Vagina (tissue), 2 donors: ENCODE measurements around the gene NTNG1. TPM values are rescaled to one million over a fixed set of nuclear protein-coding genes. Genes with fewer than 3 reads are reported as not detected.

ENCODE experiments used
- DNase-seq, 2 donors: peaks; one replicate each; pipeline ENCODE4 v3.0.0-alpha.2; 2017; ENCODE audit errors: extremely low spot score in 2 of 2
- H3K27ac ChIP-seq: fragments of 200-600 bp; sonication (generic); one replicate; pipeline ENCODE4 v1.5.1; 2019
- H3K27me3 ChIP-seq: fragments of 200-600 bp; sonication (generic); one replicate; pipeline ENCODE4 v1.5.1; 2019
- H3K36me3 ChIP-seq, 2 donors: fragments of 200-600 bp; sonication (generic); one replicate each; pipeline ENCODE4 v1.5.1; 2017 to 2019
- H3K4me1 ChIP-seq: fragments of 200-600 bp; sonication (generic); one replicate; pipeline ENCODE4 v1.5.1; 2019
- H3K4me3 ChIP-seq, 2 donors: fragments of 200-600 bp; sonication (generic); 1 replicate in 1 of 2; 2 replicates in 1 of 2; pipeline ENCODE4 v1.5.1; 2016 to 2019
- H3K9me3 ChIP-seq: fragments of 200-600 bp; sonication (generic); one replicate; pipeline ENCODE4 v1.5.1; 2019
- POLR2A ChIP-seq, 2 donors: fragments of 450-650 bp; IDR thresholded peaks; one replicate each; pipeline ENCODE4 v1.6.1; 2017; ENCODE audit warnings: antibody characterized with exemption in 2 of 2, mild to moderate bottlenecking in 2 of 2, moderate library complexity in 2 of 2
- POLR2AphosphoS5 ChIP-seq, 2 donors: sonication (generic); formaldehyde crosslinking; IDR thresholded peaks; one replicate each; pipeline ENCODE4 v1.9.0; 2017; ENCODE audit warnings: antibody characterized with exemption in 2 of 2, mild to moderate bottlenecking in 2 of 2, low read depth in 1 of 2; ENCODE audit not compliant: insufficient read depth in 1 of 2
- intact Hi-C: fragments of 100-400 bp; cut with DNase I; formaldehyde crosslinking; loops from one replicate; pipeline ENCODE4 v1.15.1; 2023
- total RNA-seq: library from RNA; depleted of rRNA; stranded (reverse); fragments of >200 nt; gene quantifications from one replicate; pipeline ENCODE4 v1.2.3, GENCODE V29; 2016
- TF ChIP-seq, protein P1 (sequence below), 3 experiments: fragments of 450-650 bp in 2 of 3; fragments of 200-600 bp in 1 of 3; sonication (generic) in 1 of 3; IDR thresholded peaks; one replicate each; pipeline ENCODE4 v1.5.1; 2017 to 2019; ENCODE audit warnings: antibody characterized with exemption in 3 of 3, mild to moderate bottlenecking in 2 of 3, moderate library complexity in 2 of 3

Gene NTNG1
- total RNA-seq, 1 donor from 2014 or later = 6.6 TPM

DNA sequence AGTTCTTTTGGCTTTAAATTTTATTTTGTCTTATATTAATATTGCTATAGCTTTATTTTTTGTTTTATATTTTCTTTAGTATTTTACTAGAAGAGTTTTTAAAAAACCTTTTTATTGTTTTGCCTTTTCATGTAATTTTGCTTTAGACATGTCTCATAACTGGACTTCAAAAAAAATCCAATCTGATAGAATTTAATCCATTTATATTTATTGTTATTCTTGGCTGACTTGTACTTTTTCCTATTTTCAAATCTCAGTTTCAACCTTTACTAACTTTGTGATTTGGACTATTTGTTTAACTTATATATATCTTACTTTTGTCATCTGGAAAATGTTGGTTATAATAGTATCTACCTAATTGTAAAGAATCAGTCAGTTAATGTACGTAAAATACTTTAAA, 61.2 kb downstream of the NTNG1 start:
- Histone ChIP-seq H3K27me3 (no peaks in the 10 kb centered on the region), H3K4me1 (no peaks in the 10 kb centered on the region), H3K36me3 (no peaks in the 10 kb centered on the region), H3K9me3 (no peaks in the 10 kb centered on the region), H3K27ac (no peak overlapping the region), H3K4me3 (no peak overlapping the region)
- no peak for TF ChIP-seq POLR2A (IDR thresholded peaks at IDR 0.05)
- TF ChIP-seq, protein P1, sequence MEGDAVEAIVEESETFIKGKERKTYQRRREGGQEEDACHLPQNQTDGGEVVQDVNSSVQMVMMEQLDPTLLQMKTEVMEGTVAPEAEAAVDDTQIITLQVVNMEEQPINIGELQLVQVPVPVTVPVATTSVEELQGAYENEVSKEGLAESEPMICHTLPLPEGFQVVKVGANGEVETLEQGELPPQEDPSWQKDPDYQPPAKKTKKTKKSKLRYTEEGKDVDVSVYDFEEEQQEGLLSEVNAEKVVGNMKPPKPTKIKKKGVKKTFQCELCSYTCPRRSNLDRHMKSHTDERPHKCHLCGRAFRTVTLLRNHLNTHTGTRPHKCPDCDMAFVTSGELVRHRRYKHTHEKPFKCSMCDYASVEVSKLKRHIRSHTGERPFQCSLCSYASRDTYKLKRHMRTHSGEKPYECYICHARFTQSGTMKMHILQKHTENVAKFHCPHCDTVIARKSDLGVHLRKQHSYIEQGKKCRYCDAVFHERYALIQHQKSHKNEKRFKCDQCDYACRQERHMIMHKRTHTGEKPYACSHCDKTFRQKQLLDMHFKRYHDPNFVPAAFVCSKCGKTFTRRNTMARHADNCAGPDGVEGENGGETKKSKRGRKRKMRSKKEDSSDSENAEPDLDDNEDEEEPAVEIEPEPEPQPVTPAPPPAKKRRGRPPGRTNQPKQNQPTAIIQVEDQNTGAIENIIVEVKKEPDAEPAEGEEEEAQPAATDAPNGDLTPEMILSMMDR (IDR thresholded peaks at IDR 0.05) = no peak
- TF ChIP-seq POLR2AphosphoS5 (IDR thresholded peaks at IDR 0.05; ENCODE audit: insufficient read depth in 1 of 2, low read depth in 1 of 2) = no peak
- intact Hi-C loops = no loop called here
- no peak for DNase-seq

DNA sequence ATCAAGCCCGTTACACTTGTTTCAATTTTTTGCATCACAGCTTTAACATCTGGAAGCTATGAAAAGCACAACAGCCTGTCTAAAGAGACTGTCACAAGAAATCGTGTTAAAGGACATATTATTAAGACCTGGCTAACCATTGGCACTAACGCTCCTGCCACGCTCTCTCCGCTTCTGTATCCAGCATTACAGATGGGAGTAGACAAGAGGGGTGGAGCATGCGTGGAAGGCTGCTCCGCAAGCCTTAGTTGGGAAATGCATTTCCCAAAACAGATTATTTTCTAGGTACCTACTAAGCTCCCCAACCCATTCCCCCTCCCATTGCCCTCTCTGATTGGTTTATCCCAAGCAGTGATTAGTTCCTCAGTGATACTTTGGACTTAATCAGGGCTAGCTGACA, 72.4 kb downstream of the NTNG1 start:
- Histone ChIP-seq H3K9me3 (no peaks in the 10 kb centered on the region), H3K36me3 (no peaks in the 10 kb centered on the region), H3K4me1 (no peaks in the 10 kb centered on the region), H3K4me3 (no peak overlapping the region), H3K27ac (no peak overlapping the region), H3K27me3 (no peaks in the 10 kb centered on the region)
- DNase-seq = no peak
- intact Hi-C loops = no loop called here
- no peak for TF ChIP-seq POLR2A (IDR thresholded peaks at IDR 0.05)
- TF ChIP-seq POLR2AphosphoS5 (IDR thresholded peaks at IDR 0.05; ENCODE audit: insufficient read depth in 1 of 2, low read depth in 1 of 2) = no peak
- TF ChIP-seq, protein P1 (IDR thresholded peaks at IDR 0.05) = no peak

DNA sequence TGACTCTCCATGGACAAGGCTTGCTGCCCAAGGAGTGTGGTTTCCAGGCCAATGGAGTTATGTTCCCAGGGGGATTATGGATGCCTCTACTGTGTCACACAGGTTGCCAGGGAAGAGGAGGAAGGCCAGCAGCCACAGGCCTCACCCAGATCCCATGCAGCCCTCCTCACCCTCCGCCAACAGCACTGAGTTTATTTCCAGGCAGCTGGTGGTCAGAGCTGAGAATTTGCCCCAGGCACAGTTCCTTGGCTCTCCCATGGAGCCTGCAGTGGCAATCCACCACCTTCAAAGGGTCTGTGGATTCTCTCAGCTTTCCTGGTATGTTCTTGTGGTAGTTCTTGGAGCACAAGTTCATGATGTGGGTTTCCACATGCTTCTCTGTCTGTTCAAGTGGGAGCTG, 79.2 kb downstream of the NTNG1 start:
- no peaks in the 10 kb centered on the region for H3K27me3 ChIP-seq
- intact Hi-C loops = no loop called here
- DNase-seq = no peak
- TF ChIP-seq, protein P1 (IDR thresholded peaks at IDR 0.05) = no peak
- TF ChIP-seq POLR2A (IDR thresholded peaks at IDR 0.05) (no peak), POLR2AphosphoS5 (IDR thresholded peaks at IDR 0.05; ENCODE audit: insufficient read depth in 1 of 2, low read depth in 1 of 2) (no peak)
- no peaks in the 10 kb centered on the region for H3K9me3 ChIP-seq
- no peaks in the 10 kb centered on the region for H3K36me3 ChIP-seq
- H3K4me1 ChIP-seq = no peaks in the 10 kb centered on the region
- no peak overlapping the region for H3K27ac ChIP-seq
- no peak overlapping the region for H3K4me3 ChIP-seq

DNA sequence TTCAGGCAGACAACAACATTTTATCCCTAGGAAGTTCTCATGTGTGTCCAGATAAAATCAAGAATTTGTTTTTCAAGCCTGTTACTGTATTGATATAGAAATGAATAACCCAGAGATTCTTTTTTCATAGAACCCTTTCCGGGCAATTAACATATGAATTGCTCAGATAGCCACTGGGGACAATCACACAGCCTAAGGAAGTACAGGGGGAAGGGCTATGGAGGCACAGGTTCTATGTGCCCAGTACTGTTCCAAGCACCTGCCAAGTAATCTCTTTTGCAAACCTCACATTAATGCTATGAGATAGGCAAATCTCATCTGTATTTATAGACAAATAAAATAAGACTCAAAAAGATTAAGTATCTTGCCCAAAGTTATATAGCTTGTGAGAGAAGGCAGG, 84.9 kb downstream of the NTNG1 start:
- TF ChIP-seq POLR2AphosphoS5 (IDR thresholded peaks at IDR 0.05; ENCODE audit: insufficient read depth in 1 of 2, low read depth in 1 of 2) (no peak), POLR2A (IDR thresholded peaks at IDR 0.05) (no peak)
- TF ChIP-seq, protein P1 (IDR thresholded peaks at IDR 0.05) = no peak
- H3K36me3 ChIP-seq = no peaks in the 10 kb centered on the region
- H3K4me3 ChIP-seq = no peak overlapping the region
- no peak for DNase-seq
- H3K27me3 ChIP-seq = no peaks in the 10 kb centered on the region
- no peaks in the 10 kb centered on the region for H3K4me1 ChIP-seq
- H3K27ac ChIP-seq = no peak overlapping the region
- H3K9me3 ChIP-seq = no peaks in the 10 kb centered on the region
- intact Hi-C loops = no loop called here

DNA sequence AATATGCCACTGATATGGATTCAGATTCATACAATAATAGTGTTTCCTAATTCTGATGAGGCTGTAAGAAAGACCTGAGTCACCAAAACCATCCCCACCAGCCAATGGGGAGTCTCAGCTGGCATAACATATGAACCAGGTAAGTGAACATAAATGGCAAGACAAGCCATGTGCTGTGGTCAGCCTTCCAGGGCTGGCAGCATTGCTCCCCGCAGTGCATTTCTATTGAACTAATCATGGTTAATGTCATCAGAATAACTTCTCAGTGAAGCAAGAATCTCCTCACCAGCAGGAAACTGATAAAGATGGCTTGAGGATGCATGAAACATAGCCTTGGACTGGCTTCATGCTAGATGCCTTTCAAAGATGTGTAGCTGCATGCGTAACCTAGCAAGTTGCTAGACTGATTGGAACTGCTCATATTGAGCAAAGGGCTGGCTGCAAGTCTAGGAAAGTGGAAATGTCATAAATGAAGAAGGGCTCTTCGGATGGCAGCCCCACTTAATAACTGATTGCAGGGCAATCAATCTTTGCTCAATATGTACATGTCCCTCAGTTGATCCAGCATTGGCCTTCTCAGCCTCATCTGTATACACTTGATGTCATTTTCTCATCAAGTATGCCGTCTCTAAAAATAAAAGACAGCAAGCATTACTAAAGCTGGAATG, 88.0 kb downstream of the NTNG1 start:
- H3K4me3 ChIP-seq = no peak overlapping the region
- no peak overlapping the region for H3K27ac ChIP-seq
- no peaks in the 10 kb centered on the region for H3K4me1 ChIP-seq
- intact Hi-C loops = no loop called here
- H3K36me3 ChIP-seq = no peaks in the 10 kb centered on the region
- TF ChIP-seq POLR2AphosphoS5 (IDR thresholded peaks at IDR 0.05; ENCODE audit: insufficient read depth in 1 of 2, low read depth in 1 of 2) (no peak), POLR2A (IDR thresholded peaks at IDR 0.05) (no peak)
- TF ChIP-seq, protein P1 (IDR thresholded peaks at IDR 0.05) = no peak
- no peaks in the 10 kb centered on the region for H3K27me3 ChIP-seq
- no peaks in the 10 kb centered on the region for H3K9me3 ChIP-seq
- DNase-seq = no peak
